ENCODE results near the gene CALHM2. TPM values are rescaled to one million over a fixed set of nuclear protein-coding genes. Genes with fewer than 3 reads are reported as not detected.
A peak's percentile ranks its signal among the peaks of the same experiment; 100 is the strongest.

The CALHM2 gene
- total RNA-seq, 1 donor from 2014 or later = 3.5 TPM

- Mint-ChIP-seq H3K27me3 (peaks cover 5% of the 10 kb centered on the region), H3K36me3 (no peaks in the 10 kb centered on the region), H3K4me3 (no peak overlapping the region)
These were observed 21.1 kb upstream of the CALHM2 start for GRCh38 chr10:103473261-103473671.

GRCh38 chr10:103472005-103472404 is 19.8 kb upstream of the CALHM2 start:
- Mint-ChIP-seq H3K27ac (no peak overlapping the region), H3K9me3 (no peaks in the 10 kb centered on the region), H3K4me1 (ENCODE audit: unreplicated experiment) (peaks cover 6% of the 10 kb centered on the region), H3K36me3 (no peaks in the 10 kb centered on the region), H3K4me3 (no peak overlapping the region), H3K27me3 (peaks cover 5% of the 10 kb centered on the region)
- no peak for TF ChIP-seq CTCF (conservative IDR thresholded peaks at IDR 0.05)
- DNase-seq (ENCODE audit: extremely low spot score, unreplicated experiment) = no peak

More at GRCh38 chr10:103473261-103473671, 21.1 kb upstream of the CALHM2 start:
- Mint-ChIP-seq H3K27ac (no peak overlapping the region), H3K9me3 (no peaks in the 10 kb centered on the region), H3K4me1 (ENCODE audit: unreplicated experiment) (peaks cover 5% of the 10 kb centered on the region)
- no peak for DNase-seq (ENCODE audit: extremely low spot score, unreplicated experiment)
- no peak for TF ChIP-seq CTCF (conservative IDR thresholded peaks at IDR 0.05)

GRCh38 chr10:103470761-103471653 is 18.8 kb upstream of the CALHM2 start:
- H3K9me3 Mint-ChIP-seq = no peaks in the 10 kb centered on the region
- no peak for DNase-seq (ENCODE audit: extremely low spot score, unreplicated experiment)
- no peak overlapping the region for H3K27ac Mint-ChIP-seq
- peaks cover 12% of the 10 kb centered on the region for H3K4me1 Mint-ChIP-seq (ENCODE audit: unreplicated experiment)
- H3K36me3 Mint-ChIP-seq = no peaks in the 10 kb centered on the region
- H3K27me3 Mint-ChIP-seq = peaks cover 5% of the 10 kb centered on the region
- TF ChIP-seq CTCF (conservative IDR thresholded peaks at IDR 0.05) = no peak
- H3K4me3 Mint-ChIP-seq = no peak overlapping the region

- no peaks in the 10 kb centered on the region for H3K9me3 Mint-ChIP-seq
- H3K4me1 Mint-ChIP-seq (ENCODE audit: unreplicated experiment) = peaks cover 12% of the 10 kb centered on the region
- peak overlapping the region; percentile 4 for H3K27ac Mint-ChIP-seq
- peaks cover 5% of the 10 kb centered on the region for H3K27me3 Mint-ChIP-seq
- DNase-seq (ENCODE audit: extremely low spot score, unreplicated experiment) = no peak
- TF ChIP-seq CTCF (conservative IDR thresholded peaks at IDR 0.05) = no peak
- H3K36me3 Mint-ChIP-seq = no peaks in the 10 kb centered on the region
- no peak overlapping the region for H3K4me3 Mint-ChIP-seq
These were observed 17.0 kb upstream of the CALHM2 start for GRCh38 chr10:103469201-103469600.

GRCh38 chr10:103467406-103467805 is 15.2 kb upstream of the CALHM2 start:
- TF ChIP-seq CTCF (conservative IDR thresholded peaks at IDR 0.05) = no peak
- DNase-seq (ENCODE audit: extremely low spot score, unreplicated experiment) = no peak
- Mint-ChIP-seq H3K4me3 (no peak overlapping the region), H3K27ac (no peak overlapping the region), H3K27me3 (peaks cover 5% of the 10 kb centered on the region), H3K4me1 (ENCODE audit: unreplicated experiment) (peaks cover 12% of the 10 kb centered on the region), H3K9me3 (no peaks in the 10 kb centered on the region), H3K36me3 (no peaks in the 10 kb centered on the region)

Data from type B pancreatic cell (in vitro differentiated cells).